Inflammatory macrophage treated with lipopolysaccharide for 1 hour (primary cell): ENCODE data around the gene CLEC19A.
"Not testable (repeated sequence)": the region's sequence is repeated elsewhere in the genome, so short reads cannot be mapped to it uniquely, and the experiment has no call there.

Experiments used
- DNase-seq, 2 donors: peaks; one replicate each; pipeline ENCODE4 v3.0.0-alpha.2; 2020 to 2022

CLEC19A gene

GRCh38 chr16:19287241-19287640 is 1.7 kb downstream of the CLEC19A start:
- no peak for DNase-seq

- DNase-seq = peak in 1 of 2 donors; percentile 19
Measured at GRCh38 chr16:19288872-19289799, 3.6 kb downstream of the CLEC19A start.

GRCh38 chr16:19289811-19290485 is 4.4 kb downstream of the CLEC19A start:
- DNase-seq = no peak

DNA sequence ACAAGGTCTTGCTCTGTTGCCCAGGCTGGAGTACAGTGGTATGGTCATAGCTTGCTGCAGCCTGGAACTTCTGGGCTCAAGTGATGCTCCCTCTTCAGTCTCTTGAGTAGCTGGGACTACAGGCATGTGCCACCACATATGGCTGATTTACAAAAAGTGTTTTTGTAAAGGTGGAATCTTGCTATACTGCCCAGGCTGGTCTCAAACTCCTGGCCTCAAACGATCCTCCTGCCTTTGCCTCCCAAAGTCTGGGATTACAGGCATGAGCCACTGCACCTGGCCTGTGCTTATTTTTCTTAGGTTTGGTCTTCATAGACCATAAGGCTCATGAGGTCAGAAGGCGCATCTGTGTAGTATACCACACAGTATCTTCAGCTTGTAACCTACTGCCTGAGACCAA is 5.3 kb downstream of the CLEC19A start:
- DNase-seq = no peak

GRCh38 chr16:19291475-19291874 is 5.9 kb downstream of the CLEC19A start:
- peak; percentile 35 to 48 for DNase-seq

DNA sequence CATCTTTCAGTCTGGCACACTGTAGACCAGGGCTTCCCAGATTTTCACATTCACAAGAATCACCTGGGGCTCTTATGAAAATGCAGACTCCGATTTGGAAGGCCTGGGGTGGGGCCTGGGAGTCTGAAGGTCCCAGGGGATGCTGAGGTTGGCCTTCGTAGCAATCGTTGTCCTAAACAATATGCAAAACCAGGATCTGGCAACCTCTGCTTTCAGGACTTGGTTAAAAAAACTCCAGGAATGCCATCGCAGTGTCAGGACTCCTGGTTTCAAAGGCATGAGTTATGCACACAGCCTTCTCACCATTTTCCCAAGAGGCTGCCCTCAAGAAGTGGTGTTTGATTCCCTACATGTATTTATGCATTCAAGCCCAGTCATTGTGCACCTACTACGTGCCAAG is 6.7 kb downstream of the CLEC19A start:
- no peak for DNase-seq

DNA sequence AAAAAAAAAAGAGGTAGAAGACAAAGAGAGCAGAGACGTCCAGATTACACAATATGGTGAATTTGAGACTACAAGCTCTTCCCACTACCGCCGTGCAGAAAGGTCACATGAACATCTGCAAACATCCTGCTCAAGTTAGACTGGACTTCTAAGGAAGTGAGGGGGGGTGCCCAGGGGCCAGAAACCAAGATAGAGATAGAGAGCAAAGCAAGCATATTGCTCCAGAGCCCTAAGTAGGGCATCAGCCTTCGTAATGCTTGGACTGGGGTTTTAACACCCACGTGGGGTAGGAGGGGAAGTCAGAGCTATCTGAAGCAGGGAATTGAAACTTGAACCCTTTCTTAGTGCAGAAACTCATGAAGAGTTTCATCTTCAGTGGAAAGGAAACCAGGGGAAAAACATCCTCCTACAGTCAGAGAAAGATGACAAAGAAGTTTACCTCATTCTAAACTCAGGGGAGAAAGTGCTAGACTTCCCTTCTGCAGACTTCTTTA is 8.7 kb downstream of the CLEC19A start:
- peak; percentile 95 to 99 for DNase-seq

- no peak for DNase-seq
Measured at GRCh38 chr16:19295393-19295792, 9.9 kb downstream of the CLEC19A start.

- no peak for DNase-seq
Measured at GRCh38 chr16:19297454-19297853, 11.9 kb downstream of the CLEC19A start.

DNA sequence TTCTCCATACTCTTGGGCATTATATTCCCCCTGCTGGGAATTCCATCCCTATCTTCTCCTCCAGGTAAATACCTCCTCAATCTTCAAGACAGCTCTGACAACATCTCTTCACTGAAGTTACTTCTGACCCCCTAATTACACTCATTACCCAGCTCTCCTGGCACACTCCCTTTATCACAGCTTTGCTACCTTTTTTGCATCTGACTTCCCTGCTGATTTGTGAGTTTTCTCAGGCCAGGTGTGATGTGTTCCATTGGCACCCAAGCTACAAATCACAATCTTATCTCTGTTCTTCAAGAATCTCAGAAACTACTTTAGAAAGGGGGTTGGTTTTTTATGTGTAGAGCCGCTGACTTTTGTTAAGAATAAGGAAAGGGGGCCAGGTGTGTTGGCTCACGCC is 14.0 kb downstream of the CLEC19A start:
- DNase-seq = no peak

DNA sequence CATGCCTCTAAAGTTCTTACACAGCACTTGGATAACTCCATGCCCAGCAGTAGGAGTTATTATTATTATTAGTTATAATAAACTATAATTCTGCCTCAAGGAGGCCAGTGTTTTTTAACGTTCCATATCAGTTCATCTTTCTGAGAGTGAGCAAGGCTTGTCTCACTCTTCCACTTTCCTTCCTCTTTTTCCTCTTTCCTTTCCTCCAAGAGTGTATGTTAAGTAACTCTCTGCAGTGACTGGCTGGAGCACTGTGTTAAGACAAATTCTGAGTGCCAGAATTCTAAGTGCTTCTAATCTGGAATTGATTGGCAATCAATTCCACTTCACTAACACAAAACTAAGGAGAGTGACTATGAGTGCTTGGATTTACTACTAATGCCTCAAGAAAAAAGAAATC is 16.4 kb downstream of the CLEC19A start:
- peak; percentile 24 to 35 for DNase-seq

GRCh38 chr16:19304750-19305149 is 19.2 kb downstream of the CLEC19A start:
- peak; percentile 62 to 90 for DNase-seq

DNA sequence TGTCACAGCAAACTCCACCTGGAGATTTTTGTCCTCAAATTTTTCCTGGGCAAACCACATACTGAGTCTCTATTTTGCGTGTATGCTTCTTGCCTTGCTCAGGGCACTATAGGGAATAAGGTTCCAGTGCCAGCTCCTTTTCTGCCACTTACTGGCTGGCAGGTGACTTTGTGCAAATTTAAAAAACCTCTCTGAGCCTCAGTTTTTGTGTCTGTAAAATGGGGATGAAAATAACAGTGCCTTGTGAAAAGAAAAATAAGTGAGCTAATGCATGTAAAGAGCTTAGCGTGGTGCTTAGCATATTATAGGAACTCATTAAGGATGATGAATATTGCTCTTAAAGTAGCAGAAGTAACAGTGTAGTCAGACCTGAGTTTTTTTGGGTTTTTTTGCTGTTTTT is 19.9 kb downstream of the CLEC19A start:
- DNase-seq = no peak

GRCh38 chr16:19307587-19308241 is 22.2 kb downstream of the CLEC19A start:
- no peak for DNase-seq

GRCh38 chr16:19308392-19308791 is 22.9 kb downstream of the CLEC19A start:
- DNase-seq = no peak

GRCh38 chr16:19309178-19309577 is 23.6 kb downstream of the CLEC19A start:
- DNase-seq = no peak

DNA sequence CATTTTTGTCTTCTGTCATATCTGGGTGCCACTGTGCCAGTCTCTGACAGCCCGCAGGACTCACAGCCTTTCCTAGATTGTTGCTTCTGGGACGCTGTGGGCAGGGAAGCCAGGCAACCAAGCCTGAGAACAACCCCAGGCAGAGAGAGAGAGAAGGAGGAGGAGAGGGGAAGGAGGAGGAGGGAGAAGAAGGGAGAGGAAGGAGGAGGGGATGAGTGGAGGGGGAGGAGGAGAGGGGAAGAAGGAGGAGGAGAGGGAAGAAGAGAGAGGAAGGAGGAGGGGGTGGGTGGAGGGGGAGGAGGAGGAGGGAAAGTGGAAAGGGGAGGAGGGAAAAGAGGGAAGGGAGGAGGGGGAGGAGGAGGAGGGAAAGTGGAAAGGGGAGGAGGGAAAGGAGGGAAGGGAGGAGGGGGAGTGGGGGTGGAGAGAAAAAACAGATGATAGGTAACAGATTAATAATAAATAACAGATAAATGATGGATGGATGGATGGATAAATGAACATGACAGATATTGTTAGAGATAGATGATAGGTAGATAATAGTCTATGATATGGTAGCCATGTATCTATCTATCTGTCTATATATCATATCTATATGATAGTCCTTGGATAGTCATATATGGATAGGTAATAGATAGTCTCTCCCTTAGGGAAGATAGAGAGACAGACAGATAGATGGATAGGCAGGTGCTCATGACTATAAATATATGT is 29.3 kb downstream of the CLEC19A start:
- no peak for DNase-seq

GRCh38 chr16:19315889-19316433 is 30.4 kb downstream of the CLEC19A start:
- DNase-seq = peak in 1 of 2 donors; percentile 22

- DNase-seq = no peak
Measured at GRCh38 chr16:19316846-19317245, 31.3 kb downstream of the CLEC19A start.

GRCh38 chr16:19321186-19321585 is 35.7 kb downstream of the CLEC19A start:
- DNase-seq = not testable (repeated sequence)

DNA sequence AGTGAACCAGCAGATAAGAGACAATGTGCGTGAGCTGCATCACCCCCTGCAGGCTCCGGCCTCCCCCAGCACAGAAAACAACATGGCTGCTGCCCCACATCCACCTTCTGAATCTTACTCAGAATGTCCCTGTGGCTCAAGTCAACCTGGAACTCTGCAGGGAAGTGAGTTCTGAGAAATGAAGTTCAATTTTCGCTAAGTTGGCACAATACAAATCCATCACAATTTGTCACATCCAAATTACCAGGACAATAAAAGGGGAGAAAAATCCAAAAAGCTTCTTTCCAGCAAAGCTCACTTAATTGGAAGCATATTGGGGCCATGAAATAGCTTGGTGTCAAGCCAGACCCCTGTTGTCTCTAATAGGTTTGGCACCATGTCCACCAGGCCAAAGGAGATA is 38.1 kb downstream of the CLEC19A start:
- no peak for DNase-seq

- DNase-seq = no peak
Measured at GRCh38 chr16:19328364-19328763, 42.8 kb downstream of the CLEC19A start.
